Measurements from ENCODE around the gene C19orf81. TPM values are rescaled to one million over a fixed set of nuclear protein-coding genes. Genes with fewer than 3 reads are reported as not detected.

C19orf81 gene
- total and polyA plus RNA-seq, 9 of the 15 experiments (the other 6 are each of a cell fraction or from before 2014, with no cell fraction given) = 2.5 to 42.9 (median 33.0) TPM; not detected in 4

GRCh38 chr19:50703915-50704796, 54.9 kb downstream of the C19orf81 start (continued):
- TF ChIP-seq REST (IDR thresholded peaks at IDR 0.05; ENCODE audit: borderline replicate concordance) (peak; percentile 79), REST (CRISPR knock-in tag; IDR thresholded peaks at IDR 0.05; ENCODE audit: low read depth) (no peak), DEAF1 (CRISPR knock-in tag; IDR thresholded peaks at IDR 0.05) (peak; percentile 61), YY1 (IDR thresholded peaks at IDR 0.05; ENCODE audit: borderline replicate concordance in 1 of 3, control insufficient read depth in 1 of 3, extremely low read depth in 1 of 3, insufficient read depth in 3 of 3, insufficient read length in 1 of 3, insufficient replicate concordance in 2 of 3, low read depth in 1 of 3, low read length in 2 of 3) (no peak), GTF2F1 (IDR thresholded peaks at IDR 0.05; ENCODE audit: low read depth, low read length) (no peak), PKNOX1 (IDR thresholded peaks at IDR 0.05) (peak; percentile 68), NKRF (IDR thresholded peaks at IDR 0.05; ENCODE audit: borderline replicate concordance) (no peak), RBM14 (IDR thresholded peaks at IDR 0.05; ENCODE audit: borderline replicate concordance, insufficient read depth, low read depth, low read length) (no peak), KHSRP (IDR thresholded peaks at IDR 0.05) (no peak), RUNX1 (IDR thresholded peaks at IDR 0.05; ENCODE audit: low read depth) (no peak), GABPB2 (CRISPR knock-in tag; conservative IDR thresholded peaks at IDR 0.05) (no peak), HDAC3 (IDR thresholded peaks at IDR 0.05; ENCODE audit: borderline replicate concordance, partially characterized antibody) (no peak)

Measured in K562 (cell line).